ENCODE results near the gene CDK14.

CDK14 gene

DNA sequence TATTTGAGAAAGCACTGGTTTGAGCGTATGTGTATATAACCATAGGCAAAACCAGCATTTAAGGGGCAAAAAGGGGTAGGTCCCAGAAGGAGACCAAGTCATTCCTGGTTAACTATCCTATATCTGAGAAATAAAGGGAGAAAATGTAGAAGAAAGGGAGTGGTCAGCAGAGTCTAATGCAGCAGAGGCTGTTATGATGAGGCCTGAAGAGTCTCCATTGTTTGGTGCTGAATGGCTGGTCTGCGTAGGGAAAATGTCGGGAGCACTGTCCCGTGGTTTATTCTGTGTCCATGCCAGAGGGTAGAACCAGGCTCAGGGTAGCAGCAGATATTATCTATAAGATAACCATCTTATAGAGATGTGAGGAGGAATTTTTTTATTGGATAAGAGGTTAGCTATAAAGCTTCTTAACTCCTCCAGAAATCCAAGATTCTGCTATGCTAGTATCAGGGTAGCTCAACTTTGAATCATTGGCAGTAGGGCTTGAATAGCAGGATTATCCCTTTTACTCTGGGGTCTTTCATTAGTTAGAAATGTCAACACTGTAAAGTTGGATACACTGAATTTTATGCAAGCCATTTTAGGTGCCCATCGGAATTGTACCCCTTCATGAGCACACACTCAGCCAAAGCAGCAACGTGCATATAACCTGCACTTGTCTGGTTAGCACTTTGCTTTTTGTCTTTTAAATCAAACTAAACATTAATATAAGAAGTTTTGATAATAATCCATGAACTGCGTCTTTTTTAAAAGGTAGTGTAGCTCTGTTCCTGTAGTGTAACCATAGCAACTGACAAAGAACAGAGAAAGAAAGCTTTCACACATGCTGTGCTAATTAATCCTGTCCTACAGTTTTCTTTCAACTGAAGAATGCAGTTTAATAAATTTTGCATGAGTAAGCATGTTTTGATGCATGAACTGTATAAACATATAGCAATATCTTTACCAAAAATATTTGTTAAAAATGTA is 356.1 kb downstream of the CDK14 start:
- no peak for DNase-seq (ENCODE audit: low spot score)

GRCh38 chr7:90955641-90956207 is 359.6 kb downstream of the CDK14 start:
- no peak for DNase-seq (ENCODE audit: low spot score)

DNA sequence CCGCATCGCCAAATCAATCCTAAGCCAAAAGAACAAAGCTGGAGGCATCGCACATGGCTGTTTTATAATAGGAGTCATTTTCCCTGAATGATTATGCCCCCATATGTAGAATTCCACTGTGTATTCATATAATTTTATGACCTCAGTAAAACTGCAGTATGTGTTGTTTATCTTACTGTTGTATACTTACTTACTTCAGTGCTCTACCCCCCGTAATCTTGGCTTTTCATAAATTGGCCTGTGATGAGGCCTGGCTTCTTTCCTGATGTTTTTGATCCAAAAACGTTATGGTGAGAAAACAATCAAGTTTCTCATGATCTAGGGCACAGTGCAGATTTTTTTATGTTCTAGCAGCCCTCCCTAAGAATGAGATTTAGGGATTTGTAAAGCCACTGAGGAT is 361.8 kb downstream of the CDK14 start:
- no peak for DNase-seq (ENCODE audit: low spot score)

GRCh38 chr7:90958647-90959046 is 362.5 kb downstream of the CDK14 start:
- no peak for DNase-seq (ENCODE audit: low spot score)

- DNase-seq (ENCODE audit: low spot score) = no peak
Observed at GRCh38 chr7:90961037-90961725, 365.1 kb downstream of the CDK14 start.

- DNase-seq (ENCODE audit: low spot score) = no peak
Observed at GRCh38 chr7:90965211-90965610, 369.1 kb downstream of the CDK14 start.

- DNase-seq (ENCODE audit: low spot score) = no peak
Observed at GRCh38 chr7:90966346-90966745, 370.2 kb downstream of the CDK14 start.

GRCh38 chr7:90968871-90969270 is 372.8 kb downstream of the CDK14 start:
- DNase-seq (ENCODE audit: low spot score) = no peak

GRCh38 chr7:90972906-90973550 is 376.9 kb downstream of the CDK14 start:
- no peak for DNase-seq (ENCODE audit: low spot score)

DNA sequence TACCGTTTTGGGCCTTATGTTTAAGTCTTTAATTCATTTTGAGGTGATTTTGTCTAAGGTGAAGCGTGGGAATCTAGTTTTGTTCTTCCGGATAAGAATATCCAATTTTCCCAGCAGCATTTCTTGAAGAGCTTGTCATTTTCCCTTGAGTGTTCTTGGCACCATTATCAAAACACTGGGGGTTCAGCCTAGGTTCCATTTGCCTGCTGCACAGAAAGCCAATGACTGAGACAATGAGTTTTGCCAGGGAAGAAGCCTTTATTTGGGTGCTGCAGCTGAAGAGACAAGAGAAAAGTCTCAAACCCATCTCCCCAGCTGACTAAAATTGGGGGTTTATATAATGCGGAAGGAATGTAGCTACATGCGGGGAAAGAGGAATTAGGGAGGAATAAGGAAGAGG is 380.9 kb downstream of the CDK14 start:
- no peak for DNase-seq (ENCODE audit: low spot score)

DNA sequence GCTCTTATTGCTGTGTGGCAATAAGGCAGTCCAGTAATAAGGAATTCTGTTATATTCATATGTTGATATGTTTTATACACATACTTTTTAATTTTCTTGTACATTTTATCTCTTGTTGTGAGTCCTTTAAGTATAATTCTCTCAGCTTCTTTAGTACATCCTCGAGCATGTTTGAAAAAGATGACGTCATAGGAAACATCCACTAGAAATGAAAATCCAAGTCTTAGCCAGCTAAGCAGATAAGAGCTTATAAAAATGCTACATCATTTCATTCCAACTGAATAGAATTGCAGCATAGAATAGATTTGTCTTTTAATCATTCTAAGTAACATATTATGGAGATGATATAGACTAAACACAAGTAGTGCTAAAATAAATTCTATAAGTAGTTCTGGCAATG is 384.4 kb downstream of the CDK14 start:
- DNase-seq (ENCODE audit: low spot score) = no peak

DNA sequence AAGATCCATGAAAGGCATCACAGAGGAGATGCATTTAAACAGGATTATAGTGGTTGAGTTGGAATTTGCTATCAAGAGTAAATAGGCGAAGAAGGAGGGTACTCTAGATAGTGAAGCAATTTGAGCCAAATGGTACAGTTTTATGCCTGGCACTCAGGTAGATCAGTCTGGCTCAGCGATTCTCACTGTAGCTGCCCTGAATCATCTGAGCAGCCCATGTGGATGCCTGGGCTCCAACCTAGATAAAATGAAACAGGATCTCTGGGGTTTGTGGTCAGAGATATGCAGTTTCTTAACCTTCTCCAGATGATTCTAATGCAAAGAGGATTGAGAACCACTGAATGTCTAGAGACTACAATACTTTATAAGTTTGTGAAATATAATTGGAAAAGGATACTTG is 386.1 kb downstream of the CDK14 start:
- no peak for DNase-seq (ENCODE audit: low spot score)

DNA sequence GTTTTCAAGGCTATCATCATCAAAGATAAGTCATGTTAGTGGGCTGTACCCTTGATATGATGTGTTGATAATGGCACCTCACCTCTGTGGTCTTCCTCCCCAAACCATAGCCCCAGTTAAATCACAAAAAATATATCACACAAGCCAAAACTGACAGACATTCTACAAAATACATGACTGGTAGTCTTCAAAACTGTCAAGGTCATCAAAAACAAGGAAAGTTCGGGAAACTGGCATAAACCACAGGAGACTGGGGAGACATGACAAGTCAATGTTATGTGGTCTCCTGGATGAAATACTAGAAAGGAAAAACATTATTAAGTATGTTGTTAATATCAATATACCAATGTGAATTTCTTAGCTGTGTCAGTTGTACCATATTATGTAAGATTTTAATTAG is 388.6 kb downstream of the CDK14 start:
- no peak for DNase-seq (ENCODE audit: low spot score)

GRCh38 chr7:90988516-90988915 is 392.4 kb downstream of the CDK14 start:
- no peak for DNase-seq (ENCODE audit: low spot score)

- no peak for DNase-seq (ENCODE audit: low spot score)
Observed at GRCh38 chr7:90988996-90989765, 393.1 kb downstream of the CDK14 start.

GRCh38 chr7:90994121-90994520 is 398.0 kb downstream of the CDK14 start:
- no peak for DNase-seq (ENCODE audit: low spot score)

GRCh38 chr7:90994601-90995000 is 398.5 kb downstream of the CDK14 start:
- DNase-seq (ENCODE audit: low spot score) = no peak

- no peak for DNase-seq (ENCODE audit: low spot score)
Observed at GRCh38 chr7:90995996-90996395, 399.9 kb downstream of the CDK14 start.

DNA sequence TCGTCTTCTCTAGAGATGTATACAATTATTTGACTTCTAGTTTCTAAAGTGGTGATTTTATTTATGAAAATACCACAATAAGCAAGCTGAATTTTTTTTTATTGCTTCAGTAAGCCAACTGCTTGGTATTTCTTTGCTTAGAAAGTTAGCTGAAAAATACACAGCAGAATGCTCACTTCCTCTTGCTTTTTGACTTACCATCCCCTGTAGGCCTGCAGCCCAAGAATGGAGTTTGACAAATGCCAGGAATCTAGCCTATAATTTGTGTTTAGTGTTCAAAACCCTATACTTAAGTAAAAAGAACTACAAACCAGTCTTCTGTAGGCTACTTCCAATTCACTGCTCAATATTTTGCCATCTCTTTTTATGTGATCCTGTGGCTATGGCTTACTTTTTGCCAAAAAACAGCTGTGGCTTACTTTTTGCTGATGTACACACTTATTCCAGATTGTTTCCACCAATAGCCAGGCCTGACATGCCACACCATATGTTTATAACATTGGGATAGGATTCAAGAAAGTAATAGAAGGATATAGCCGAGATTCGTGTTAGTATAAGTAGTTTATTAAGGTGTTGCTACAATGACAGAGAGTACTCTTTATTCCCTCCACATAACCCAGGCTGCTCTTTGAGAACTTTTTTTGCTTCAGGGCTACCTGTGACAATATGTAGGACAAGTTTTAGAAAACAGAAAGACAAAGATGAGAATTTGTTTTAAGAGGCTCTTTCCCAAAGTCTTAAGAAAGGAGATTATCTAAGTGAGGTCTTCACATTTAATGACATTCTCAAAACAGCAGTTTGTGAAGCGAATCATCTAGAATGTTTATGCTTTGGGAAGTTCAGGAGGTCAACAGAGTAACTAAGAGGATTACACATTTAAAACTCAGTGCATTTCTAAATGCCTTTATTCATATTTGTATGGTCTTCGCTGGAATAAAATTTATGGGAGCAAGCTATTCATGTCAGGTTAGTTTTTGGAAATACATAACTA is 404.2 kb downstream of the CDK14 start:
- DNase-seq (ENCODE audit: low spot score) = no peak

GRCh38 chr7:91005024-91005423 is 408.9 kb downstream of the CDK14 start:
- no peak for DNase-seq (ENCODE audit: low spot score)
